Activated naive CD8-positive, alpha-beta T cell treated with anti-CD3 and anti-CD28 coated beads, Interleukin-2, amount 50 U/mL, for 24 hours (primary cell): ENCODE data around the gene ADAMTS10.
A peak's percentile ranks its signal among the peaks of the same experiment; 100 is the strongest.

Source experiments
- ATAC-seq: fragments of 150-1000 bp; cut with Tn5 transposase; one replicate; pipeline ENCODE4 v1.10.0; 2021
- DNase-seq: peaks from one replicate; pipeline ENCODE4 v3.0.0; 2021
- H3K27ac Mint-ChIP-seq: one replicate; pipeline ENCODE4 v1.8.0; 2021; ENCODE audit warnings: mild to moderate bottlenecking, mixed read lengths
- H3K27me3 Mint-ChIP-seq: one replicate; pipeline ENCODE4 v1.8.0; 2021; ENCODE audit warnings: mixed read lengths
- H3K36me3 Mint-ChIP-seq: one replicate; pipeline ENCODE4 v1.8.0; 2021; ENCODE audit warnings: low read depth, mixed read lengths
- H3K4me1 Mint-ChIP-seq: one replicate; pipeline ENCODE4 v1.8.0; 2021; ENCODE audit warnings: mixed read lengths
- H3K4me3 Mint-ChIP-seq: one replicate; pipeline ENCODE4 v1.8.0; 2021; ENCODE audit warnings: mild to moderate bottlenecking, moderate library complexity, mixed read lengths
- H3K9me3 Mint-ChIP-seq: one replicate; pipeline ENCODE4 v1.8.0; 2021; ENCODE audit warnings: mixed read lengths

Gene ADAMTS10

DNA sequence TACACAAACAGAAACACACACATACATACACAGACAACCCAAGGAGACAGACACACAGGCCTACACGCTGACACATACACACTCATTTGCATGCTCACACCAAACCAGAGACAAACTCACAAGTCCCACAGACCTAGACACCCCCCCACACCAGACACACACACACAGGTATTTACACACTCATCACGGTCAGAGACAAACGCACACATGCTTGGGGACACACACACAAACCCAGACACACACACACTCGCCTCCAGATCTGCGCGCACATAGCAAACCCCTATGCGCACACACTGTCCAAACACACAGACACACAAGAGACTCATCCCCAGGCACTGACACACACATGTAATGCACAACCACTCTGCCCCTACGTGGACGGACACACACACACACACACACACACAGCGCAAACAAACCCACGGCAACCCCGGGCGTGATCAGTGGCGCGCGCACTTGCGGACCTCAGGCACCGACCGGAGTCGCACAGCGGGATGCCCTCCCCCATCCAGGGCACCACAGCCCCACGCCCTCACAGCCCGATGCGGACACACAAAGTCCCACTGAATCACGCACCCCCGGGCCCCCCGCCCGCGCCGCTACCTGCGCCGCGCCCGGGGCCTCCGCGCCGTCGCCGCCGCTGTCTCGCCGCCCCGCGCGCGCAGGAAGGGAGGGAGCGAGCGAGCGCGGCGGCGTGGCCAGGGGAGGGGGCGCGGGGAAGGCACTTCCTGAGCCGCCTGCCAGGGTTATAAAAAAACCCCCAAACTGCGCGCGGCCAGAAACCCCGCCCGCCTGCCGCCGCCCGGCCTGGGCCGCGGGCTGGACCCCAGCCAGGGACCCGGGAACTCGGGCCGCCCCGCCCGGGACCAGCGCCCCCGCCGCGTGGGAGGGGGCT is at the start of gene ADAMTS10:
Gene ADAMTS10 (minus strand): TSS at position 675 of the 895 bp plus-strand sequence. CDS start 5,005 bp downstream, outside the sequence.
- peak; percentile 25 for ATAC-seq
- peak within 1 kb of the TSS; percentile 86 for H3K4me3 Mint-ChIP-seq
- H3K36me3 Mint-ChIP-seq, result peaks cover 2% of the 10 kb centered on the region
- peak; percentile 37 for DNase-seq
- H3K9me3 Mint-ChIP-seq, result no peaks in the 10 kb centered on the region
- peak within 1 kb of the TSS; percentile 52 for H3K27ac Mint-ChIP-seq
- H3K4me1 Mint-ChIP-seq, result peaks cover 33% of the 10 kb centered on the region
- H3K27me3 Mint-ChIP-seq, result peaks cover 9% of the 10 kb centered on the region

DNA sequence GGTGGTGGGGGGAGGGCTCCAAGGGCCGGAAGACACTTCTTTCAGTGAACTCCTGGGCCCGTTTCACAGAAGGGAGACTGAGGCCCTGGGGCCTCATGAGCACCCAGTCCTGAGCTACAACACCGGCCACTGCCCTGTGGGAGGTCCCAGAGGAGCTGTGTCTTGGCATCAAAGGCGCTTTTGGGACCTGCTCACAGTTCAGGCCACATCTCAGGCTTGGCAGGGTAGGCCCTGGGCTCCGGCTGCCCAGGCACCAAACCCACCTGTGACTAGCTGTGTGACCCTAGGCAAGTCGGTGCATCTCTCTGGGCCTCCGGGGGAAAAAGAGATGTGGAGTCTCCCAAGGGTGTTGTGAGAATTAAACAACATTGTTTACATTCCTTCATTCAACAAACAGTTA is 49.4 kb upstream of the ADAMTS10 start:
- H3K27ac Mint-ChIP-seq, result no peak overlapping the region
- H3K36me3 Mint-ChIP-seq, result no peaks in the 10 kb centered on the region
- no peak for ATAC-seq
- H3K9me3 Mint-ChIP-seq, result no peaks in the 10 kb centered on the region
- H3K4me1 Mint-ChIP-seq, result peaks cover 23% of the 10 kb centered on the region
- no peak for DNase-seq
- H3K4me3 Mint-ChIP-seq, result no peak overlapping the region
- H3K27me3 Mint-ChIP-seq, result peaks cover 3% of the 10 kb centered on the region

DNA sequence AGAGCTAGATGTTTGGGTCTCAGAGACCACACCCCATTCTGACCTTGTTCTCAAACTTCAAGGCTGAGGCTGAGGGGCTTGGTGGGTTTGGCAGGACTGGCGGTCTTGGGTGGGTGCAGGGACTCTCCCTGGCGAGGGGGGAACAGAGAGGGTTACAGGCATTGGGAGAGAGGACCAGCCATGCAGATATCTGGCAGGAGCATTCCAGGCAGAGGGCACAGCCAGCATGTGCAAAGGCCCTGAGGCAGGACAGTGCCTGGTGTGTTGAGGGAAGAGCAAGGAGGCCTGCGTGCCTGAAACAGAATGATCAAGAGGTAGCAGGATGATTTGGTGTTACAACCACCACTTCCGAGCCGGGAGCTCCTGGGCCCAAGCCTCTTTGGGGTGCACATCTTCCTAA is 47.4 kb upstream of the ADAMTS10 start:
- no peak overlapping the region for H3K27ac Mint-ChIP-seq
- H3K27me3 Mint-ChIP-seq, result peaks cover 3% of the 10 kb centered on the region
- peaks cover 14% of the 10 kb centered on the region for H3K4me1 Mint-ChIP-seq
- ATAC-seq, result no peak
- no peaks in the 10 kb centered on the region for H3K36me3 Mint-ChIP-seq
- DNase-seq, result no peak
- H3K9me3 Mint-ChIP-seq, result no peaks in the 10 kb centered on the region
- H3K4me3 Mint-ChIP-seq, result no peak overlapping the region

DNA sequence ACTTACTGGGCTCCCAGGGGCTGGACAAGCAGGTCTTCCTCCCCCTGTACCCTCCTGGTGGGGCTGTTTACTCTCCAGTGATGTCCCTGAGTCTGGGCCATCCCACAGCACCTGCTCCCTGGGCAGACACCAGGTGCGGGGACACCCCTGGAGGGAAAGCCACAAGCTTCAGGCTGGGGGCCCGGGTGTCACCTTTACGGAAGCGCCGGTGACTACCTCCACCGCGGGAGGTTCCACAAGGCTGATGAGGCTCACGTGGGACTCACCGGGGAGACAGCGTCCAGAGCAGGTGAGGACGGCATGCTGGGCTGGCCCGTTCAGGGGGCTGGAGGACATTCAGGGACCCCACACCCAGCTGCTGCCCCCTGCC is 44.8 kb upstream of the ADAMTS10 start:
- DNase-seq (peak; percentile 41), ATAC-seq (peak; percentile 33)
- Mint-ChIP-seq H3K4me3 (peak overlapping the region; percentile 30), H3K27me3 (peaks cover 3% of the 10 kb centered on the region), H3K4me1 (peaks cover 15% of the 10 kb centered on the region), H3K9me3 (no peaks in the 10 kb centered on the region), H3K36me3 (no peaks in the 10 kb centered on the region), H3K27ac (no peak overlapping the region)

DNA sequence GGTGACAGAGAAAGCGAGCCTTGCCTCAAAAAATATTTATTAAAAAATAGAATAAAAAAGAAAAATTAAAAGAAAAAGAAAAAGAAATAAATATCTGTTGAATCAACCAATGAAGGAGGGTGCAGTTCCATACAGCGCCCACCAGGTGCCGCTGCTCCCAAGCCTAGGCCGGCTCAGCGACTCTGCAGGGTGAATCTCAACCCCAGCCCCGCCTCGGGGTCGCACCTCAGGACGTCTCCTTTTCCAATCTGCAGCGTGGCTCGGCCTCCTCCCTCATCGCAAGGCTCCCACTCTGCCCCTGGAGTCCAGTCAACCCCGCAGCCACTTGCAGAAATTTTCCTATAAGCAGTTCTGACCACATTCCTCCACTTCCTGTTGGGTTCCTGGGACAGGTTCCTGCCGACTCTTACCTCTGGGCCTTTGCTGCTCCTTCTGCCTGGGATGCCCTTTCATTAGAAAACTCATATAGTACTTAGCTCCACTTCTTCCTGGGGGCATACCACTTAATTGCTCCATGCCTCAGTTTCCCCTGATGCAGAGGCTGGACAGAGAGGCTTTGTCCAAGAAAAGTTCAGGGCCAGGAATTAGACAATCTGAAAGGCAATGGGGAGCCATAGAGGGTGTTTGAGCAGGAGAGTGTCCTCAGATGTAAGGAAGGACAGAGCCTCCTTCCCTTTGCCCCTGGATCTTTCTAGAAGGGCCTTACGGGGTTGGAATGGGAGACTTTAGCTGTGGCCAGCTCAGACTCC is 44.2 kb upstream of the ADAMTS10 start:
- H3K27ac Mint-ChIP-seq, result no peak overlapping the region
- DNase-seq, result peak; percentile 76
- H3K36me3 Mint-ChIP-seq, result no peaks in the 10 kb centered on the region

DNA sequence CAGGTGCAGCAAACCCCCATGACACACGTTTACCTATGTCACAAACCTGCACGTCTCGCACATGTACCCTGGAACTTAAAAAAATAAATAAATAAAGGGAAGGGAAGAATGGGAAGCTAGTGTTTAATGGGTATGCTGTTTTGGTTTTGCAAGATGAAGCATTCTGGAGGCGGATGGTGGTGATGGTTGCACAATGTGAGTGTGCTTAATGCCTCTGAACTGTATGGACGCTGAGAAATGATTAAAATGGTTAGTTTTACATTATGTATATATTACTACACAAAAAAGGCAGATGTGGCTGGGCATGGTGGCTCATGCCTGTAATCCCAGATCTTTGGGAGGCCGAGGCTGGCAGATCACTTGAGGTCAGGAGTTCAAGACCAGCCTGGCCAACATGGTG is 37.7 kb upstream of the ADAMTS10 start:
- Mint-ChIP-seq H3K27ac (no peak overlapping the region), H3K9me3 (no peaks in the 10 kb centered on the region), H3K36me3 (no peaks in the 10 kb centered on the region), H3K4me3 (no peak overlapping the region), H3K4me1 (peaks cover 5% of the 10 kb centered on the region), H3K27me3 (peaks cover 7% of the 10 kb centered on the region)
- ATAC-seq (no peak), DNase-seq (no peak)

More for the DNA sequence above, 44.2 kb upstream of the ADAMTS10 start:
- Mint-ChIP-seq H3K9me3 (no peaks in the 10 kb centered on the region), H3K27me3 (peaks cover 3% of the 10 kb centered on the region), H3K4me1 (peaks cover 19% of the 10 kb centered on the region), H3K4me3 (peak overlapping the region; percentile 36)
- peak; percentile 59 for ATAC-seq

DNA sequence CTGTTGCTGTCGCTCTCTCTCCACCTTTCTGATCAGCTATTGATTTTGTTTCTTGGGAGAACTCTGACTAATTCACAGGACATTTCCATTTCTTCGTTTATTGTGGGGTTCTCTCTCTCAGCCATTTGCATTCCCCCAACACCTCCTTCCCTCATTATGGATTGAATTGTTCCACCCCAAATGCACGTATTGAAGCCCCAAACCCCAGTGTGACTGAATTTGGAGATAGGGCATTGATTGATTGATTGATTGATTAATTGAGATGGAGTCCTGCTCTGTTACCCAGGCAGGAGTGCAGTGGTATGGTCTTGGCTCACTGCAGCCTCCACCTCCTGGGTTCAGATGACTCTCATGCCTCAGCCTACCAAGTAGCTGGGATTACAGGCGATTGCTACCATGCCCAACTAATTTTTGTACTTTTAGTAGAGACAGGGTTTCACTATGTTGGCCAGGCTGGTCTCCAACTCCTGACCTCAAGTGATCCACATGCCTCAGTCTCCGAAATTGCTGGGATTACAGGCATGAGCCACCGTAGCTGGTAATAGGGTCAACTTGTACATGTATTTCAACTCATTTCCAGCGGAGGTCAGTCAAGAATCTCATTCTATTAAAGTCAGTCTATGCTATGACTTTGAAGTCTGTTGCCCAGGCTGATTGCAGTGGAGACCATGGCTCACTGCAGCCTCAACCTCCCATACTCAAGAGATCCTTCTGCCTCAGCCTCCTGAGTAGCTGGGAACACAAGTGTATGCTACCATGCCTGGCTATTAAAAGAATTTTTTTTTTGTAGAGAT is 33.5 kb upstream of the ADAMTS10 start:
- Mint-ChIP-seq H3K27ac (no peak overlapping the region), H3K36me3 (no peaks in the 10 kb centered on the region), H3K4me1 (no peaks in the 10 kb centered on the region), H3K4me3 (no peak overlapping the region), H3K9me3 (no peaks in the 10 kb centered on the region), H3K27me3 (peaks cover 14% of the 10 kb centered on the region)
- ATAC-seq, result no peak
- DNase-seq, result no peak

DNA sequence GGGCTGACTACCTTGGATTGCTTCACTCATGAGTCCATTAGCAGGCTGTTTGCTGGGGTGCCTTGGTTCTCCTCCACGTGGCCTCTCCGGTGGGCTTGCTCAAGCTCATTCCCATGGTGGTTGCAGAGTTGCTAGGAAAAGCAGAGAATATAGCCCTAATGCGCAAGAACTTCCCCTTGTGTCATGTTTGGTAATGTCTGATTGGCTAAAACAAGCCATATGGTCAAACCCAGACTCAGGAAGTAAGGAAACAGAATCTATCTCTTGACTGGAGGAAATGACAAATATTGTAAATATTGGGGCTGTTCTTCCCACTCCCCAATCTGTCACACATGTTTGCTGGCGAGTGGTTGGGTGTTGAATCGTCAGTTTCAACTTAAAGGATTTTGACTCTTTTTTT is 32.0 kb upstream of the ADAMTS10 start:
- Mint-ChIP-seq H3K4me3 (no peak overlapping the region), H3K27ac (no peak overlapping the region), H3K4me1 (peaks cover 6% of the 10 kb centered on the region), H3K36me3 (no peaks in the 10 kb centered on the region), H3K9me3 (no peaks in the 10 kb centered on the region), H3K27me3 (peaks cover 20% of the 10 kb centered on the region)
- ATAC-seq, result no peak
- DNase-seq, result no peak

DNA sequence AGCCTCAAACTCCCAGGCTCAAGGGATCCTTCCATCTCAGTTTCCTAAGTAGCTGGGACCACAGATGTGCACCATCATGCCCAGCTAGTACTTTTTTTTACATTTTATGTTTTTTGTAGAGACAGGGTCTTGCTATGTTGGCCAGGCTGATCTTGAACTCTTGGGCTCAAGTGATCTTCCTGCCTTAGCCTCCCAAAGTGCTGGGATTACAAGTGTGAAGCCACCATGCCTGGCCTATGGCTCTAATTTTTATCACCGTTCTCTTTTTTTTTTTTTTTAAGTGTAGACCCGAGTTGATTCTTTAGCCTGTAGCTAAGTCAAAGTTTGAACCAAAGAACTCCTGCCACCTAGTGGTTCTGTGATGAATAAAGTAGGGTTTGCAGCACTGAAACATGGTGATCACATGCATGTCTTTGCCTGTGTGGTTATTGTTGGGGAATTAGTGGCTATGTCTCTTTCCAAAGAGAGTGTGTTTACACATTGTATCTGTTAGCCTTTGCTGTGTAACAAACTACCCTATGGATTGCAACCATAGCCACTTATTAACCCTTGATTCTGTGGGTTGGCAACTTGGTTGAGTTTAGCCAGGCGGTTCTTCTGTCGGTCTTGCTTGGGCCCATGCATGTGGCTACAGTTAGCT is 31.5 kb upstream of the ADAMTS10 start:
- Mint-ChIP-seq H3K36me3 (no peaks in the 10 kb centered on the region), H3K4me3 (no peak overlapping the region), H3K4me1 (peaks cover 6% of the 10 kb centered on the region), H3K9me3 (no peaks in the 10 kb centered on the region), H3K27me3 (peaks cover 20% of the 10 kb centered on the region), H3K27ac (no peak overlapping the region)
- no peak for DNase-seq
- no peak for ATAC-seq

DNA sequence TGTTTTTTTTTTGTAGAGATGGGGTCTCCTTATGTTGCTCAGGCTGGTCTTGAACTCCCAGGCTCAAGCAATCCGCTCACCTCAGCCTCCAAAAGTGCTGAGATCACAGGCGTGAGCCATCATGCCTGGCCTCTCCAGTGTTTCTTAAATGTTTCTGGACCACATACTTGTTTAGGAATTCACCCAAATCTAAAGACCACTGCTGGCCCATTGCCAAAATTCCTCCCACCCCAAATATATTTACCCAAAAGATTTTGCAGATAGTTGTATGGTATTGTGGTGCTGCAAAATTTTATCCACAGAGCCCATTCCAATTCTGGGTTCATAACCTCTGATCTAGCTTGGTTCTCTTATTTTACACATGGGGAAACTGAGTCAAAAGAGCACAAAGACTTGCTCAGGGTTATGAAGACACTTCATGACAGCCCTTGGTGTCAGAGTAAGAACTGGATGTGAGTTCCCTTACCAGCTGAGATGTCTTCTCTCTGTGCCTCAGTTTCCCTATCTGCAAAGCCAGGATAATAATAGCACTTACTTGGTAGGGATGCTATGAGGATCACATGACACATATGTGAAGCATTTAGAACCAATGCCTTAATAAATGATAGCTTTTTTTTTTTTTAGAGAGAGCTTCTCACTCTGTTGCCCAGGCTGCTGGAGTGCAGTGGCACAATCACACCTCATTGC is 30.8 kb upstream of the ADAMTS10 start:
- no peaks in the 10 kb centered on the region for H3K9me3 Mint-ChIP-seq
- H3K27ac Mint-ChIP-seq, result no peak overlapping the region

DNA sequence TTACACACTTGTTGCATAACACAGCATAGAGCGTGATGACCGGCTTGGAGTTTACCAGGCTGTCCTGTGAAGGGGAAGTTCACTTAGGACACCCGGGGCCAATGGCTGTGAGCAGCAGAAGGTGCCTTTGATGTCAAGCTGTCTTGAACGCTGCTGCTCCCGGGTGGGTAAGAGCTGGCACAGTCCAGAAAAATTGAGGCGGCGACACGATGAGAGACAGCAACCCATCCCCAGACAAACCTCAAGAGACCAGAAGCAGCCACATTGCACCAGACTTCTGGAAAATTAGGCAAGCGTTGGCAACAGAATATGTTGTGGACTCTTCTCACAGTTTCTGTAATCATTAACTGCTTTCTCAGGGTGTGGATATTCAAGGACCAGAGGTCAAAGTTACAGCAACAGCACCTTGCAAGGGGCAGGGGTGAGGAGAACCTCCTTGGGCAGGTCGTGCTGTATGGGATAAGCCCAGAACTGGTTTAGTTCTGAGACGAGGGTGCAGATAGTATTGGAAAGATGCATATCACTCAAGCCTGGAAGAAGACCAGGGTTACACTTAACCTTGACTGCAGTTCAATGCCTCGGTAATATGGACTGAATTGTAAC is 30.0 kb upstream of the ADAMTS10 start:
- H3K27ac Mint-ChIP-seq, result no peak overlapping the region
- H3K4me1 Mint-ChIP-seq, result peaks cover 6% of the 10 kb centered on the region
- H3K9me3 Mint-ChIP-seq, result no peaks in the 10 kb centered on the region
- no peak for ATAC-seq
- no peak overlapping the region for H3K4me3 Mint-ChIP-seq
- H3K36me3 Mint-ChIP-seq, result no peaks in the 10 kb centered on the region
- peaks cover 20% of the 10 kb centered on the region for H3K27me3 Mint-ChIP-seq
- no peak for DNase-seq

More for the DNA sequence above, 30.8 kb upstream of the ADAMTS10 start:
- Mint-ChIP-seq H3K27me3 (peaks cover 21% of the 10 kb centered on the region), H3K4me3 (no peak overlapping the region), H3K36me3 (no peaks in the 10 kb centered on the region), H3K4me1 (peaks cover 6% of the 10 kb centered on the region)
- DNase-seq, result no peak
- ATAC-seq, result no peak

DNA sequence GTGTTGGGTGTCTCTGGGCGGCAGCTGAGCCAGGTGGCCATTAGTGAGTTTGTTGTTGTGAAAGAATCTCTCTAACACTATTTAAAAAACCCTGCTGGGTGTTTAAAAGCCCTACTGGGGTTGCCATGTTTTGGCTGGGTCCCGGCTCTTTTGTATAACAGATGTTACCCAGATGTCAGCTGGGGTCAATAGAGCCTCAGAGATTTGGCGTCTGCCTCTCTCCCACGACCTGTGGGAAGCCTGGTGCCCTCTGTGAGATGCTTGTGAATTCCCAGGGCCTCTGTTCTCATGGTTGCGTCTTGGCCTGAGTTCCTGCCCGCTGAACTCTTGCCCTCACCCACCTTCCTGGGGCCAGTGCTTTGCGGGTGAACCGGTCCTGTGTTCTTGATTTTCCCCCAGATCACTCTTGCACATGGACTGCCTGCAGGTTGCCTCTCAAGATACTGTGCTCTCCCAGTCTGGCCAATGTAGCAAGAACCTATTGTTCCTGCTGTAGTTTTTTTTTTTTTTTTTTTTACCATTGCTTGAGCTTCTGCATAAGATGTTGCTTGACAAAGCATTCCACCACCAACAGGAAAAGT is 29.4 kb upstream of the ADAMTS10 start:
- peaks cover 20% of the 10 kb centered on the region for H3K27me3 Mint-ChIP-seq
- H3K9me3 Mint-ChIP-seq, result no peaks in the 10 kb centered on the region
- ATAC-seq (no peak), DNase-seq (no peak)
- no peak overlapping the region for H3K4me3 Mint-ChIP-seq
- H3K36me3 Mint-ChIP-seq, result no peaks in the 10 kb centered on the region
- no peak overlapping the region for H3K27ac Mint-ChIP-seq
- H3K4me1 Mint-ChIP-seq, result peaks cover 6% of the 10 kb centered on the region

DNA sequence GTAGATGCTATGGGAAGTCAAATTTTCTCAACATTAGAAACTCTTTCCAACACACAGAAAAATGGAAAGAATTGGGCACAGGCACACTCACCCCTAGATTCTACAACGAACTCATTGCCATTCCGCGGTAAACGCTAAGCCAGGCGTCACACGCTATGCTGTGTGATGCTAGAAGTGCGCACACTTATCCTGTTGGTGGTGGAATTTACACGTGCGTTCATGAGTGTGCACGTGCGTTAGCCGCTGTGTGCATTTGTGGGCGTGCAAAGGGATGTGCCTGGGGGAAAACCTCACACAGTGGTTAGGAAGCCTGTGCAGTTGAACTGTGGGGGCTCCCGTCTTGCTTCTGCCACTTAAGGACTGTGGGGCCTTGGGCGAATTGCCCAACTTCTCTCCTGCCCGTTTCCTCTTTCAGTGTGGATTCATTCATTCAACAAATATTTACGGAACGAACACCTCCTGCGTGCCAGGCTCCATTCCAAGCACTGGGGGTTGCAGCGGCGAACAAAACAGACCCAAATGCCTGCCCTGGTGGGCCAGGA is 27.6 kb upstream of the ADAMTS10 start:
- peak; percentile 66 for ATAC-seq
- no peak overlapping the region for H3K27ac Mint-ChIP-seq
- peaks cover 20% of the 10 kb centered on the region for H3K27me3 Mint-ChIP-seq
- H3K4me3 Mint-ChIP-seq, result no peak overlapping the region
- no peaks in the 10 kb centered on the region for H3K36me3 Mint-ChIP-seq
- H3K4me1 Mint-ChIP-seq, result peaks cover 6% of the 10 kb centered on the region
- DNase-seq, result no peak
- no peaks in the 10 kb centered on the region for H3K9me3 Mint-ChIP-seq
